SK-N-SH (cell line): ENCODE data around the gene OR10G7. TPM values are rescaled to one million over a fixed set of nuclear protein-coding genes. Genes with fewer than 3 reads are reported as not detected.

Source experiments
- CTCF ChIA-PET: fragments of 300-600, 350-600 bp; formaldehyde crosslinking; extraction: SDS; loops from one replicate; lab custom pipeline; 2021; lab: Yijun Ruan, JAX
- POLR2A ChIA-PET: fragments of 350-600 bp; sonication (Branson Sonifier 250); formaldehyde crosslinking; extraction: SDS; loops from one replicate; lab custom pipeline; 2020; ENCODE audit warnings: antibody characterized with exemption, inconsistent platforms; lab: Yijun Ruan, JAX
- DNase-seq: peaks from one replicate; pipeline ENCODE4 v3.0.0; 2012
- H2AFZ ChIP-seq: fragments of 200-600 bp; sonication (generic); 2 replicates; pipeline ENCODE4 v1.8.1; 2016; ENCODE audit warnings: antibody characterized with exemption, mild to moderate bottlenecking, low read depth
- H3F3A ChIP-seq: fragments of 200-600 bp; sonication (generic); replicated peaks from 2 replicates; pipeline ENCODE3; 2016; ENCODE audit warnings: antibody characterized with exemption, mild to moderate bottlenecking; ENCODE audit not compliant: insufficient read depth
- H3K27ac ChIP-seq, 2 experiments: fragments of 200-500 bp in 1 of 2; fragments of 200-600 bp in 1 of 2; sonication (Bioruptor generic) in 1 of 2; sonication (generic), shearing (Covaris generic) in 1 of 2; 2 replicates each; pipeline versions ENCODE4 v1.5.1 to v1.6.1; 2014 to 2016; ENCODE audit warnings: low read depth in 2 of 2, inconsistent platforms in 1 of 2, low read length in 1 of 2, mild to moderate bottlenecking in 1 of 2, mixed read lengths in 1 of 2
- H3K27me3 ChIP-seq: fragments of 200-600 bp; sonication (generic), shearing (Covaris generic); 2 replicates; pipeline ENCODE4 v1.6.1; 2016; ENCODE audit warnings: mixed run types; ENCODE audit not compliant: insufficient read depth
- H3K36me3 ChIP-seq, 2 experiments: fragments of 200-500 bp in 1 of 2; fragments of 200-600 bp in 1 of 2; sonication (Bioruptor generic) in 1 of 2; sonication (generic) in 1 of 2; replicated peaks in 1 of 2; 2 replicates each; pipeline versions ENCODE3 to v1.5.1; 2014 to 2016; ENCODE audit warnings: low read length in 1 of 2, mild to moderate bottlenecking in 1 of 2; ENCODE audit not compliant: insufficient read depth in 2 of 2, control insufficient read depth in 1 of 2
- H3K4me1 ChIP-seq, 2 experiments: fragments of 200-500 bp in 1 of 2; fragments of 200-600 bp in 1 of 2; sonication (Bioruptor generic) in 1 of 2; sonication (generic), shearing (Covaris generic) in 1 of 2; 2 replicates each; pipeline versions ENCODE4 v1.5.1 to v1.6.1; 2014 to 2016; ENCODE audit warnings: low read depth in 1 of 2, low read length in 1 of 2, mixed run types in 1 of 2; ENCODE audit not compliant: insufficient read depth in 2 of 2, control insufficient read depth in 1 of 2
- H3K4me2 ChIP-seq: fragments of 200-600 bp; sonication (generic), shearing (Covaris generic); 2 replicates; pipeline ENCODE4 v1.6.1; 2017; ENCODE audit warnings: mixed run types
- H3K4me3 ChIP-seq, 2 experiments: fragments of 200-500 bp in 1 of 2; fragments of 200-600 bp in 1 of 2; sonication (Bioruptor generic) in 1 of 2; sonication (generic), shearing (Covaris generic) in 1 of 2; 2 replicates each; pipeline versions ENCODE4 v1.5.1 to v1.8.1; 2014 to 2016; ENCODE audit warnings: low read depth in 2 of 2, inconsistent platforms in 1 of 2, low read length in 1 of 2, mild to moderate bottlenecking in 1 of 2, mixed read lengths in 1 of 2, moderate library complexity in 1 of 2
- H3K79me2 ChIP-seq: fragments of 200-600 bp; sonication (generic); 2 replicates; pipeline ENCODE4 v1.8.1; 2017; ENCODE audit warnings: mild to moderate bottlenecking; ENCODE audit not compliant: insufficient read depth
- H3K9ac ChIP-seq: fragments of 200-600 bp; sonication (generic); 2 replicates; pipeline ENCODE4 v1.6.1; 2017; ENCODE audit warnings: mixed run types
- H3K9me2 ChIP-seq: fragments of 200-600 bp; sonication (generic); 2 replicates; pipeline ENCODE4 v1.6.1; 2017; ENCODE audit warnings: mixed run types
- H3K9me3 ChIP-seq: fragments of 200-600 bp; sonication (generic); 2 replicates; pipeline ENCODE4 v1.6.1; 2017; ENCODE audit warnings: mixed run types, mild to moderate bottlenecking, moderate library complexity
- H4K20me1 ChIP-seq: fragments of 200-600 bp; sonication (generic); 2 replicates; pipeline ENCODE4 v1.6.1; 2017; ENCODE audit warnings: mild to moderate bottlenecking, mixed run types; ENCODE audit not compliant: insufficient read depth
- EZH2phosphoT487 ChIP-seq: fragments of 200-600 bp; sonication (generic); IDR thresholded peaks from 2 replicates; pipeline ENCODE4 v1.6.1; 2017; ENCODE audit warnings: low read depth, mixed run types, mild to moderate bottlenecking, antibody characterized with exemption, moderate library complexity, borderline replicate concordance
- GABPA ChIP-seq: IDR thresholded peaks from 2 replicates; pipeline ENCODE4 v1.4.0; 2012; ENCODE audit warnings: low read depth, mild to moderate bottlenecking
- MXI1 ChIP-seq: IDR thresholded peaks from 2 replicates; pipeline ENCODE4 v1.6.1; 2012; ENCODE audit warnings: mild to moderate bottlenecking, low read depth, low read length, improper control_type of control experiment
- RXRA ChIP-seq: IDR thresholded peaks from 2 replicates; pipeline ENCODE4 v1.4.0; 2012; ENCODE audit warnings: low read depth, mild to moderate bottlenecking, borderline replicate concordance
- SIN3A ChIP-seq: IDR thresholded peaks from 2 replicates; pipeline ENCODE4 v1.6.1; 2012; ENCODE audit warnings: low read depth, mild to moderate bottlenecking, low read length, moderate library complexity, borderline replicate concordance
- WGBS: methylation state at CpG from one replicate; pipeline ENCODE4 v1.1.6; 2017; ENCODE audit warnings: low lambda C conversion rate; 5-methylcytosine and 5-hydroxymethylcytosine counted together
- polyA plus RNA-seq, 3 experiments: library from polyadenylated mRNA; depleted of rRNA; stranded (reverse); fragments of >200 nt; gene quantifications; 2 replicates each; pipeline ENCODE4 v1.2.3, GENCODE V29; 2012
- TF ChIP-seq, protein P1 (sequence below): fragments of 150-350 bp; IDR thresholded peaks from 2 replicates; pipeline ENCODE4 v1.6.1; 2017; ENCODE audit warnings: antibody characterized with exemption, low read length, low read depth, borderline replicate concordance
- TF ChIP-seq, protein P2 (sequence below): IDR thresholded peaks from 2 replicates; pipeline ENCODE4; 2012
- TF ChIP-seq, protein P3 (sequence below): IDR thresholded peaks from 2 replicates; pipeline ENCODE4 v1.6.1; 2012; ENCODE audit warnings: mild to moderate bottlenecking, low read depth, low read length, moderate library complexity

The OR10G7 gene
- polyA plus RNA-seq, 1 of the 3 experiments (the other 2 are of a cell fraction): not detected

DNA sequence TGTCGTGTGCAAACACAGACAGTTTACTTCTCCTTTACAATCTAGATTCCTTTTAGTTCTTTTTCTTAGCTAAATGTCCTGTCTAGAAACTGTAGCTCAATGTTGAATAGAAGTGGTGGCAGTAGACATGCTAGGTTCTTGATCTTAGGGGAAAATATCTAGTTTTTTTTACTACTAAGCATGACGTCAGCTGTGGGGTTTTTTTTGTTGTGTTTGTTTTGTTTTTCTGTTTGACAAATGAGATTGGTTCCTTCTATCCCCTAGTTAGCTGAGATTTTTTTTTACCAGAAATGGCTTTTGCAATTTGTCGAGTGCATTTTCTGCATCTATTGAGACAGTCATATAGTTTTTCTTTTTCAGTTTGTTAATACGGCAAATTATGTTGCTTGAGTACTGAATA, 2.3 kb upstream of the OR10G7 start (continued):
- TF ChIP-seq MXI1 (no peak), RXRA (no peak)
- TF ChIP-seq, protein P1, sequence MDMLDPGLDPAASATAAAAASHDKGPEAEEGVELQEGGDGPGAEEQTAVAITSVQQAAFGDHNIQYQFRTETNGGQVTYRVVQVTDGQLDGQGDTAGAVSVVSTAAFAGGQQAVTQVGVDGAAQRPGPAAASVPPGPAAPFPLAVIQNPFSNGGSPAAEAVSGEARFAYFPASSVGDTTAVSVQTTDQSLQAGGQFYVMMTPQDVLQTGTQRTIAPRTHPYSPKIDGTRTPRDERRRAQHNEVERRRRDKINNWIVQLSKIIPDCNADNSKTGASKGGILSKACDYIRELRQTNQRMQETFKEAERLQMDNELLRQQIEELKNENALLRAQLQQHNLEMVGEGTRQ: no peak

DNA sequence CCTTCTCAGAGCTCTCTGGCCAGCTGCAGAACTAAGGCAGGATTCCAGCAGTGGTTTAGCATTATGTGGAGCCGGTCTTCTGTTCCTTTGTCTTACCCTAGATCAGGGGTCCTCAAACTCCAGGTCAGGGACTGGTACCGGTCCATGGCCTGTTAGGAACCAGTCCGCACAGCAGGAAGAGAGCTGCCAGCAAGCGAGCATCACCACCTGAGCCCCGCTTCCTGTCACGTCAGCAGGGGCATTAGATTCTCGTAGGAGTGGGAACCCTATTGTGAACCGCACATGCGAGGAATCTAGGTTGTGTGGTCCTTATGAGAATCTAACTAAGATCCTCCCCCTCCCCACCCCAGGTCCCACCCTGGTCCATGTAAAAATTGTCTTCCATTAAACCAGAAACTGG, 1.6 kb downstream of the OR10G7 start:
- Histone ChIP-seq H3K79me2 (no peaks in the 10 kb centered on the region), H3K4me3 (no peak overlapping the region), H3K36me3 (no peaks in the 10 kb centered on the region), H3K27me3 (peaks cover 8% of the 10 kb centered on the region; the same call in 1 of the 2 replicates), H3K9me2 (no peaks in the 10 kb centered on the region), H3K27ac (no peak overlapping the region), H3K4me2 (no peak overlapping the region), H3K9ac (no peak overlapping the region), H2AFZ (no peak overlapping the region), H3K4me1 (no peaks in the 10 kb centered on the region), H3F3A (no peaks in the 10 kb centered on the region), H4K20me1 (no peaks in the 10 kb centered on the region), H3K9me3 (no peaks in the 10 kb centered on the region)
- CTCF ChIA-PET: no interaction called here
- 0% methylated on average over 8 of the region's 9 CpGs for WGBS
- no peak for DNase-seq
- POLR2A ChIA-PET: no interaction called here
- TF ChIP-seq GABPA: no peak
- TF ChIP-seq SIN3A: no peak
- TF ChIP-seq, protein P2, sequence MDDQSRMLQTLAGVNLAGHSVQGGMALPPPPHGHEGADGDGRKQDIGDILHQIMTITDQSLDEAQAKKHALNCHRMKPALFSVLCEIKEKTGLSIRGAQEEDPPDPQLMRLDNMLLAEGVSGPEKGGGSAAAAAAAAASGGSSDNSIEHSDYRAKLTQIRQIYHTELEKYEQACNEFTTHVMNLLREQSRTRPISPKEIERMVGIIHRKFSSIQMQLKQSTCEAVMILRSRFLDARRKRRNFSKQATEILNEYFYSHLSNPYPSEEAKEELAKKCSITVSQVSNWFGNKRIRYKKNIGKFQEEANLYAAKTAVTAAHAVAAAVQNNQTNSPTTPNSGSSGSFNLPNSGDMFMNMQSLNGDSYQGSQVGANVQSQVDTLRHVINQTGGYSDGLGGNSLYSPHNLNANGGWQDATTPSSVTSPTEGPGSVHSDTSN: no peak

DNA sequence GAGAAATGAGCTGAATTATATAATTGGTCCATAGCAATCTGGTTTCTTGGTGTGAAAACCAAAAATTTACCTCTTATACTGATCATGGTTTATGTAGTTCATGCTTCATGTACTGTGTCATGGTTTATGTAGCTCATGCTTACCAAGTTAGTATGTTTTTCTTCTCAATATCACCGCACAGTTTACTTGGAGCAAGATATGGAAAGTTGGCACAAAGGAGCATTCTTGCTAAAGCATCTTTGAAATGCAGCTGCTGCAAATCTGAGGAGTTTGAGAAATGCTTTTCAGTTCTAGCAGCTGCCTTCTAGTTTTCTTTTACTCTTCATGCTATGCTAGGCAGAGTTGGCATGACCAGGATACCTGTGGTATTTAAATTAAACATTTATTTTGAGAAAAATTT, 4.5 kb downstream of the OR10G7 start:
- no peak for TF ChIP-seq EZH2phosphoT487
- TF ChIP-seq, protein P3, sequence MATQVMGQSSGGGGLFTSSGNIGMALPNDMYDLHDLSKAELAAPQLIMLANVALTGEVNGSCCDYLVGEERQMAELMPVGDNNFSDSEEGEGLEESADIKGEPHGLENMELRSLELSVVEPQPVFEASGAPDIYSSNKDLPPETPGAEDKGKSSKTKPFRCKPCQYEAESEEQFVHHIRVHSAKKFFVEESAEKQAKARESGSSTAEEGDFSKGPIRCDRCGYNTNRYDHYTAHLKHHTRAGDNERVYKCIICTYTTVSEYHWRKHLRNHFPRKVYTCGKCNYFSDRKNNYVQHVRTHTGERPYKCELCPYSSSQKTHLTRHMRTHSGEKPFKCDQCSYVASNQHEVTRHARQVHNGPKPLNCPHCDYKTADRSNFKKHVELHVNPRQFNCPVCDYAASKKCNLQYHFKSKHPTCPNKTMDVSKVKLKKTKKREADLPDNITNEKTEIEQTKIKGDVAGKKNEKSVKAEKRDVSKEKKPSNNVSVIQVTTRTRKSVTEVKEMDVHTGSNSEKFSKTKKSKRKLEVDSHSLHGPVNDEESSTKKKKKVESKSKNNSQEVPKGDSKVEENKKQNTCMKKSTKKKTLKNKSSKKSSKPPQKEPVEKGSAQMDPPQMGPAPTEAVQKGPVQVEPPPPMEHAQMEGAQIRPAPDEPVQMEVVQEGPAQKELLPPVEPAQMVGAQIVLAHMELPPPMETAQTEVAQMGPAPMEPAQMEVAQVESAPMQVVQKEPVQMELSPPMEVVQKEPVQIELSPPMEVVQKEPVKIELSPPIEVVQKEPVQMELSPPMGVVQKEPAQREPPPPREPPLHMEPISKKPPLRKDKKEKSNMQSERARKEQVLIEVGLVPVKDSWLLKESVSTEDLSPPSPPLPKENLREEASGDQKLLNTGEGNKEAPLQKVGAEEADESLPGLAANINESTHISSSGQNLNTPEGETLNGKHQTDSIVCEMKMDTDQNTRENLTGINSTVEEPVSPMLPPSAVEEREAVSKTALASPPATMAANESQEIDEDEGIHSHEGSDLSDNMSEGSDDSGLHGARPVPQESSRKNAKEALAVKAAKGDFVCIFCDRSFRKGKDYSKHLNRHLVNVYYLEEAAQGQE: no peak

More for the DNA sequence above, 4.5 kb downstream of the OR10G7 start:
- no peak for DNase-seq
- Histone ChIP-seq H2AFZ (no peak overlapping the region), H3K9me3 (no peaks in the 10 kb centered on the region), H3K4me1 (no peaks in the 10 kb centered on the region), H3K36me3 (no peaks in the 10 kb centered on the region), H3K27ac (no peak overlapping the region), H3K4me2 (no peak overlapping the region), H3K4me3 (no peak overlapping the region), H3K27me3 (peaks cover 8% of the 10 kb centered on the region; the same call in 1 of the 2 replicates), H3K9me2 (no peaks in the 10 kb centered on the region), H4K20me1 (no peaks in the 10 kb centered on the region), H3K79me2 (no peaks in the 10 kb centered on the region), H3K9ac (no peak overlapping the region), H3F3A (no peaks in the 10 kb centered on the region)
- POLR2A ChIA-PET: no interaction called here
- WGBS: 48% methylated on average over 1 of the region's 1 CpG
- CTCF ChIA-PET: no interaction called here
